Keratinocyte (primary cell): ENCODE results near the gene IGF2BP1. TPM values are rescaled to one million over a fixed set of nuclear protein-coding genes. Genes with fewer than 3 reads are reported as not detected.

Experiments used
- DNase-seq: peaks from one replicate; pipeline ENCODE4 v3.0.0-alpha.2; 2011; ENCODE audit warnings: low read depth, missing footprints, low spot score
- FAIRE-seq: peaks from 2 replicates; lab custom pipeline; 2011; peaks lifted over from hg19 to GRCh38; lab: Jason Lieb, UNC
- H2AFZ ChIP-seq: 2 replicates; pipeline ENCODE4 v1.6.0; 2012; ENCODE audit warnings: low read length, control low read depth, inconsistent platforms; ENCODE audit not compliant: control insufficient read depth
- H3K27ac ChIP-seq: 2 replicates; pipeline ENCODE4 v1.5.1; 2011; ENCODE audit warnings: low read length; ENCODE audit not compliant: control insufficient read depth, insufficient read depth
- H3K27me3 ChIP-seq: 3 replicates; pipeline ENCODE4 v1.6.0; 2011; ENCODE audit warnings: low read length; ENCODE audit not compliant: control insufficient read depth, insufficient read depth; ENCODE audit errors: extremely low read depth
- H3K36me3 ChIP-seq, 2 experiments: 2 replicates in 1 of 2; 3 replicates in 1 of 2; pipeline ENCODE4 v1.5.1; 2011; ENCODE audit warnings: low read length in 2 of 2, mild to moderate bottlenecking in 1 of 2; ENCODE audit not compliant: control insufficient read depth in 2 of 2, insufficient read depth in 2 of 2; ENCODE audit errors: extremely low read depth in 1 of 2
- H3K4me1 ChIP-seq: 3 replicates; pipeline ENCODE4 v1.5.1; 2011; ENCODE audit warnings: low read length; ENCODE audit not compliant: control insufficient read depth, insufficient read depth; ENCODE audit errors: extremely low read depth
- H3K4me2 ChIP-seq: 3 replicates; pipeline ENCODE4 v1.6.0; 2011; ENCODE audit warnings: low read depth, low read length; ENCODE audit not compliant: control insufficient read depth, insufficient read depth; ENCODE audit errors: extremely low read depth
- H3K4me3 ChIP-seq, 3 experiments: fragments of 200-600 bp in 1 of 3; sonication (generic) in 1 of 3; 2 replicates in 2 of 3; 3 replicates in 1 of 3; pipeline ENCODE4 v1.5.1; 2011 to 2016; ENCODE audit warnings: low read length in 3 of 3, mild to moderate bottlenecking in 3 of 3, control low read depth in 2 of 3, inconsistent platforms in 1 of 3, low read depth in 1 of 3, mixed read lengths in 1 of 3, mixed run types in 1 of 3, moderate library complexity in 1 of 3; ENCODE audit not compliant: control insufficient read depth in 2 of 3, insufficient read depth in 2 of 3; ENCODE audit errors: extremely low read depth in 1 of 3
- H3K79me2 ChIP-seq: 2 replicates; pipeline ENCODE4 v1.6.0; 2012; ENCODE audit warnings: low read length; ENCODE audit not compliant: control insufficient read depth, insufficient read depth
- H3K9ac ChIP-seq: 3 replicates; pipeline ENCODE4 v1.6.0; 2011; ENCODE audit warnings: low read length; ENCODE audit not compliant: control insufficient read depth, insufficient read depth; ENCODE audit errors: extremely low read depth
- H3K9me1 ChIP-seq: 3 replicates; pipeline ENCODE4 v1.6.0; 2011; ENCODE audit warnings: low read length; ENCODE audit not compliant: control insufficient read depth, insufficient read depth; ENCODE audit errors: extremely low read depth
- H3K9me3 ChIP-seq: 2 replicates; pipeline ENCODE4 v1.5.1; 2012; ENCODE audit warnings: low read depth, low read length; ENCODE audit not compliant: control insufficient read depth
- H4K20me1 ChIP-seq: 3 replicates; pipeline ENCODE4 v1.6.0; 2011; ENCODE audit warnings: low read length; ENCODE audit not compliant: control insufficient read depth, insufficient read depth; ENCODE audit errors: extremely low read depth
- EZH2 ChIP-seq: IDR thresholded peaks from one replicate; pipeline ENCODE4 v1.6.1; 2012; ENCODE audit warnings: inconsistent platforms, mild to moderate bottlenecking, low read length, moderate library complexity
- dilution Hi-C: fragments of 300-500 bp; cut with MboI; formaldehyde crosslinking; loops from one replicate; pipeline ENCODE4 v1.7.0; 2020; ENCODE audit warnings: low sequenced_read_pairs; ENCODE audit not compliant: extremely low pct_ligation_motif_present
- polyA plus RNA-seq, 5 experiments: library from polyadenylated mRNA; depleted of rRNA in 3 of 5; stranded (reverse) in 3 of 5; stranded (forward) in 1 of 5; unstranded in 1 of 5; fragments of >200 nt; gene quantifications; 1 replicate in 1 of 5; 2 replicates in 3 of 5; 3 replicates in 1 of 5; pipeline versions ENCODE4 v1.2.1 to v1.2.3, GENCODE V29; 2011 to 2012; ENCODE audit warnings: missing spikeins in 2 of 5, low read depth in 1 of 5, low replicate concordance in 1 of 5
- TF ChIP-seq, protein P1 (sequence below), 3 experiments: IDR thresholded peaks in 1 of 3; conservative IDR thresholded peaks in 1 of 3; optimal IDR thresholded peaks in 1 of 3; 2 replicates in 2 of 3; 3 replicates in 1 of 3; pipeline versions ENCODE3 to v1.5.1; 2011; ENCODE audit warnings: low read length in 3 of 3, mild to moderate bottlenecking in 3 of 3, moderate library complexity in 2 of 3, control low read depth in 1 of 3, inconsistent platforms in 1 of 3; ENCODE audit not compliant: insufficient read depth in 2 of 3; ENCODE audit errors: extremely low read depth in 1 of 3

The IGF2BP1 gene
- polyA plus RNA-seq, 1 donor (not counting 4 experiments of a cell fraction or from before 2014, with no cell fraction given) = not detected

DNA sequence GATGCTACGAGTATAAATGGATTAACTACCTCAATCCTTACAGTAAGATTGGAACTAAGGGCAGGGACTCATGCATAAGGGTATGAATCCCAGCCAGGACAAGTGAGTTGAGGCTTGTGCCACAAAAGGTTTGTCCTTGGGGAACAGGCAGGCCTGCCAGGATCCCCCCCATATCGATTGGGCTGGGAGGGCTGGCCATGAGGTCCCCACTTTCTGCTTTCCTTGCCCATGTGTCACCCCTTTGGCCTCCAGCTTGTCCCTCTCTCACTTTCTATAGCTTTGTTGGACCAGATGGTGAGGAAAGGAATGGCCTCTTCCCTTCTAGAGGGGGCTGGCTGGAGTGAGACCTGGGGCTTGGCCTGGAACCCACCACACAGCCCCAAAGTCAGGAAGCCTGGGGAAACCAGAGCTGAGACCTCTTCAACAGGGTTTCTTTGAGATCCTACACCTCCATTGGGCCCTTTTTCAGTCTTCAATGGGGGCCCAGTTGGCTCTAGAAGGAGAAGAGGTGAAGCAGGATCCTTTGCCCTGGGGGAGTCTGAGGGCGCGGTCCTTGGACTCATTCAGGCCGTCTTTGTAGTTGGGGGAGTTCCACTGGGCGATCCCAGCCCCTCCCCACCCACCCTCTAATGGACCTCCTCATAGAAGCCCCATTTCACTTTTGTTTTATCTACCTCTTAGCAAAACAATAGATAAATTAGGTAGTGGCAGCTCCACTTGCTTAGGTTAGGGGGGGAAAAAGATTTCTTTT lies 57.3 kb downstream of the IGF2BP1 start:
- H3K9me3 ChIP-seq = no peaks in the 10 kb centered on the region
- FAIRE-seq (no peak), DNase-seq (no peak)
- H3K27ac ChIP-seq = no peak overlapping the region
- no peak overlapping the region for H3K9ac ChIP-seq
- H3K4me2 ChIP-seq = no peak overlapping the region
- H3K79me2 ChIP-seq = no peaks in the 10 kb centered on the region
- H4K20me1 ChIP-seq = no peaks in the 10 kb centered on the region
- H2AFZ ChIP-seq = no peak overlapping the region
- no peaks in the 10 kb centered on the region for H3K4me1 ChIP-seq
- H3K27me3 ChIP-seq = no peaks in the 10 kb centered on the region
- dilution Hi-C loops = no loop called here
- no peak overlapping the region for H3K4me3 ChIP-seq
- no peak for TF ChIP-seq EZH2
- TF ChIP-seq, protein P1, sequence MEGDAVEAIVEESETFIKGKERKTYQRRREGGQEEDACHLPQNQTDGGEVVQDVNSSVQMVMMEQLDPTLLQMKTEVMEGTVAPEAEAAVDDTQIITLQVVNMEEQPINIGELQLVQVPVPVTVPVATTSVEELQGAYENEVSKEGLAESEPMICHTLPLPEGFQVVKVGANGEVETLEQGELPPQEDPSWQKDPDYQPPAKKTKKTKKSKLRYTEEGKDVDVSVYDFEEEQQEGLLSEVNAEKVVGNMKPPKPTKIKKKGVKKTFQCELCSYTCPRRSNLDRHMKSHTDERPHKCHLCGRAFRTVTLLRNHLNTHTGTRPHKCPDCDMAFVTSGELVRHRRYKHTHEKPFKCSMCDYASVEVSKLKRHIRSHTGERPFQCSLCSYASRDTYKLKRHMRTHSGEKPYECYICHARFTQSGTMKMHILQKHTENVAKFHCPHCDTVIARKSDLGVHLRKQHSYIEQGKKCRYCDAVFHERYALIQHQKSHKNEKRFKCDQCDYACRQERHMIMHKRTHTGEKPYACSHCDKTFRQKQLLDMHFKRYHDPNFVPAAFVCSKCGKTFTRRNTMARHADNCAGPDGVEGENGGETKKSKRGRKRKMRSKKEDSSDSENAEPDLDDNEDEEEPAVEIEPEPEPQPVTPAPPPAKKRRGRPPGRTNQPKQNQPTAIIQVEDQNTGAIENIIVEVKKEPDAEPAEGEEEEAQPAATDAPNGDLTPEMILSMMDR (optimal IDR thresholded peaks at IDR 0.05 in 1 of 3, IDR thresholded peaks at IDR 0.05 in 1 of 3, conservative IDR thresholded peaks at IDR 0.05 in 1 of 3; ENCODE audit: extremely low read depth in 1 of 3, insufficient read depth in 2 of 3, low read length in 3 of 3) = no peak
- H3K36me3 ChIP-seq = no peaks in the 10 kb centered on the region
- no peaks in the 10 kb centered on the region for H3K9me1 ChIP-seq

DNA sequence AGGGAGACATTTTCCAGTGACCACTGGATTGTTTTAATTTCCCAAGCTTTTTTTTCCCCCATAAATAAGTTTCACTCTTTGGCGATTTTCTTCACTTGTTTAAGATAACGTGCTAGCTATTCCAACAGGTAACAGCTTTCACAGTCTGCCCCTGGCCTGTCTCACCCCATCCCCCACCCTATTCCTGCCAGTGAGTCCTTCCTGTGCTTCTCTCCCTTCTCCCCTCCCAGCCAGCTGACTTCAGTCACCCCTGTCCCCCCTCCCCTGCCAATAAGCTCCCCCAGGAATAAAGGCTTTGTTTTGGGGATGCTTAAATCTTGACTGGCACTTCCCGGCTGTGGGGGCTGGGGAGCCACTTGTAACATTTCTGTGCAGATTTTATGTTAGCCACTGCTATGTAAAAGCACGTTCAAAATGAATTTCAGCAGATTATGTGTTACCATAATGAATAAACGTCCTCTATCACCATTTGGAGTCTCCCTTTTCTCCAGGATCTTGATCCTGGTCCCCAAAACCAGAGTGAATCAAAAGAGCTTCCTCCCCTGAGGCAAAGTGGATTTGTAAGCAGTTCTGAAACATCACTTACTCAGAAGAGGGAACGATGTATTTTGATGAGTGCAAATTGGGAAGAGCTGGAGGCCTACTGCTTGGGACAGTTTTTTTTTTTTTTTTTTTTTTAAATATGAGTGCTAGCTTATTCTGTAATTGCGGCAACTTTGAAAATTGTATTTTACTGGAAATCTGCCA lies 58.2 kb downstream of the IGF2BP1 start:
- no peaks in the 10 kb centered on the region for H3K9me3 ChIP-seq
- no peak for DNase-seq
- H3K79me2 ChIP-seq = no peaks in the 10 kb centered on the region
- H3K4me3 ChIP-seq = no peak overlapping the region
- dilution Hi-C loops = no loop called here
- H3K27me3 ChIP-seq = no peaks in the 10 kb centered on the region
- no peak overlapping the region for H3K9ac ChIP-seq
- H3K4me2 ChIP-seq = no peak overlapping the region
- peak; percentile 26 for FAIRE-seq
- H3K27ac ChIP-seq = no peak overlapping the region
- no peak overlapping the region for H2AFZ ChIP-seq
- TF ChIP-seq, protein P1 (optimal IDR thresholded peaks at IDR 0.05 in 1 of 3, IDR thresholded peaks at IDR 0.05 in 1 of 3, conservative IDR thresholded peaks at IDR 0.05 in 1 of 3; ENCODE audit: extremely low read depth in 1 of 3, insufficient read depth in 2 of 3, low read length in 3 of 3) = no peak
- TF ChIP-seq EZH2 = no peak
- H4K20me1 ChIP-seq = no peaks in the 10 kb centered on the region
- H3K4me1 ChIP-seq = no peaks in the 10 kb centered on the region
- no peaks in the 10 kb centered on the region for H3K36me3 ChIP-seq
- H3K9me1 ChIP-seq = no peaks in the 10 kb centered on the region
